Measurements from ENCODE around the gene KCNQ1. TPM values are rescaled to one million over a fixed set of nuclear protein-coding genes. Genes with fewer than 3 reads are reported as not detected.

The KCNQ1 gene
- total RNA-seq, 2 experiments from 2014 or later, result 8.7 to 9.5 TPM

DNA sequence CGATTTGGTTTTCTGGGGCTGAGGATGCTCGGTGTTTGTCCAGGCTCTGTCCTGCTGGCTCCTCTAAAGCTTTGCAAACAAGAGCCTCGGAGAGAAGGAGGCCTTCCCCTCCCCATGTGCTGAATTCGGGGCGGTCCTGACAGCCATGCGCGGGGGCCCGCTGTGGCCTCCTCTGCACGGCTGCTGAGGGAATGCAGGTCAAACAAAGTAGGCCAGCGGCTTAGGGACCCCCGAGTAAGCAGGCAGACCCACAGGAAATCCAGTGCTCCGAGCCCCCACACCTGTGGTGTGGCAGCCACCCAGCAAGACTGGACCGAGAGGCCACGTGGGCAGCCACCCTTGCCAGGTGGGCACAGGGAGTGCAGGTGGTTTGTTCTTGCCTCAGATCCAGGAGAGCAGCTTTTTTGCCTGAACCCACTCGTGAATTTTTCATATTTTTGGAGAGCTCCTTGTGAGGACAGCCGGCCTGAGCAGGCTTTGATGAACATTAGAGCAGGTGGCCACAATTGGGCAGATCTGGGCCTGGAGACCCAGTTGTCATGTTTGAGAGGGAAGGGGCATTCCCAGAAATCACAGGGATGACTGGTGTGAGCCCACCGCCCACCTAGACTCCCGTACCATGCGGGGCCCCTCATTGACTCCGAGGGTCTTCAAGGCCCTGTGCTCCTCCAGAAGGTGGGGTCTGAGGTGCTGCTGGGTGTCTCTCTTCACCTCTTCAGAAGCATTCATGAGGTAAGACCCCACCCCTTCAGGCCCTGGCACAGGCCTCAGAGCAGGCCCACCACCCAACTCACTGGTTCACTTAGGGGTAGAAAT, 298.0 kb downstream of the KCNQ1 start:
- Mint-ChIP-seq H3K4me3 (no peak overlapping the region), H3K27ac (no peak overlapping the region), H3K9me3 (no peaks in the 10 kb centered on the region), H3K36me3 (ENCODE audit: low read depth) (no peaks in the 10 kb centered on the region), H3K4me1 (ENCODE audit: low read depth) (no peaks in the 10 kb centered on the region), H3K27me3 (no peaks in the 10 kb centered on the region)
- intact Hi-C loops (cut with micrococcal nuclease), result no loop called here
- ChIA-PET CTCF (no interaction called here), POLR2A (no interaction called here)
- ATAC-seq (no peak), DNase-seq (no peak)
- TF ChIP-seq, protein P1, sequence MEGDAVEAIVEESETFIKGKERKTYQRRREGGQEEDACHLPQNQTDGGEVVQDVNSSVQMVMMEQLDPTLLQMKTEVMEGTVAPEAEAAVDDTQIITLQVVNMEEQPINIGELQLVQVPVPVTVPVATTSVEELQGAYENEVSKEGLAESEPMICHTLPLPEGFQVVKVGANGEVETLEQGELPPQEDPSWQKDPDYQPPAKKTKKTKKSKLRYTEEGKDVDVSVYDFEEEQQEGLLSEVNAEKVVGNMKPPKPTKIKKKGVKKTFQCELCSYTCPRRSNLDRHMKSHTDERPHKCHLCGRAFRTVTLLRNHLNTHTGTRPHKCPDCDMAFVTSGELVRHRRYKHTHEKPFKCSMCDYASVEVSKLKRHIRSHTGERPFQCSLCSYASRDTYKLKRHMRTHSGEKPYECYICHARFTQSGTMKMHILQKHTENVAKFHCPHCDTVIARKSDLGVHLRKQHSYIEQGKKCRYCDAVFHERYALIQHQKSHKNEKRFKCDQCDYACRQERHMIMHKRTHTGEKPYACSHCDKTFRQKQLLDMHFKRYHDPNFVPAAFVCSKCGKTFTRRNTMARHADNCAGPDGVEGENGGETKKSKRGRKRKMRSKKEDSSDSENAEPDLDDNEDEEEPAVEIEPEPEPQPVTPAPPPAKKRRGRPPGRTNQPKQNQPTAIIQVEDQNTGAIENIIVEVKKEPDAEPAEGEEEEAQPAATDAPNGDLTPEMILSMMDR (IDR thresholded peaks at IDR 0.05), result no peak

DNA sequence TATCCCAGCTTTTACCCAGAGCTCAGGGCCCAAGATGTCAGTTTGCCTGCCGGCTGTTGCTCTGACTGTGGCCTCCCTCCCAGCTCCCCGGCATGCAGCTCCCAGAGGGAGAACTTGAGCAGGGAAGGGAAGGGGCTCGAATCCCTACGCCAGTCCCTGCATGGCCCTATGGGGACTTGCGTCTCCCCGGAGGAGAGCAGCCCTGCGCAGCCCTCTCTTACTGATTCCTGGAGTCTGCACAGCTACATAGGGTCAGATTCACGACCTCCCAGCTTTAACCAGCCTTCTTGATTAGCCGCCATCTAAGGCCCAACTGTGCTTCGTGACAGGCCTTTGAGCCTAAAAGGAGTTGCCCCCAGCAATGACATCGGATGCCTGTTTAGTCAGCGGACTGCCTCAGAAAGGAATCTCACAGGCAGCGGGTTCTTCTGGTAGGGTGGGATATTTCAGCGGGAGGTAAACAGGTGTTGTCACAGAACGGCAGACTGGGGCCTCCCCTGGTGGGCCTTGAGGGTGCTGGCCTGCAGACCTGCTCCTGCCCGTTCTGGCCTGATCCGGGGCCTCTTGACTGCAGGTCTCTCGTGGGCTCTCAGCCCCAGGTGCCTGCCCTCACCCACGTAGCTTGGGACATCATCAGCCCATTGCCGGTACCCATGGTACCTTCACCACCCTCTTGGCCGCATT, 298.8 kb downstream of the KCNQ1 start:
- Mint-ChIP-seq H3K36me3 (ENCODE audit: low read depth) (no peaks in the 10 kb centered on the region), H3K27me3 (no peaks in the 10 kb centered on the region), H3K4me3 (no peak overlapping the region), H3K9me3 (no peaks in the 10 kb centered on the region), H3K4me1 (ENCODE audit: low read depth) (no peaks in the 10 kb centered on the region), H3K27ac (no peak overlapping the region)
- CTCF ChIA-PET, result no interaction called here
- POLR2A ChIA-PET, result no interaction called here
- ATAC-seq (no peak), DNase-seq (no peak)
- TF ChIP-seq, protein P1 (IDR thresholded peaks at IDR 0.05), result no peak
- intact Hi-C loops (cut with micrococcal nuclease), result no loop called here

DNA sequence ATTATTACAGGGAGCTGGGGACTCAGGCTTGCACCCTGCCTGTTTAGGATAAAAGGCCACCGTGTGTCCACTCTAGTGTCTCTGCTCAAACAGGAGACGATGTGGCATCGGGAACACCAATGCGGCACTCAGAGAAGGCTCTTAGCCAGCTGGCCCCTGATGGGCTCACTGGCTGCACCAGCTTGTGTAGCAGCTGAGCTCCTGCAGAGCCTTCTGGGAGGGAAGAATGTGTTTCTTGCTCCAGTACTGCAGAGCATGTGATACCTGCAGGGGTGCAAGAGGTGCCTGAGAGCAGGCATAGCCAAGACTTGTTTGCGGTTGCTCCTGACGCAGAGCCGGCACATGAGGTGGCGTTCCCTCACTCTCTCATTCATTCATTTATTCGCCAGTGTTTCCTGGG, 299.4 kb downstream of the KCNQ1 start:
- H3K4me3 Mint-ChIP-seq, result no peak overlapping the region
- ChIA-PET POLR2A (no interaction called here), CTCF (no interaction called here)
- no peaks in the 10 kb centered on the region for H3K27me3 Mint-ChIP-seq
- H3K27ac Mint-ChIP-seq, result no peak overlapping the region
- DNase-seq, result no peak
- no peaks in the 10 kb centered on the region for H3K9me3 Mint-ChIP-seq
- no peaks in the 10 kb centered on the region for H3K4me1 Mint-ChIP-seq (ENCODE audit: low read depth)
- TF ChIP-seq, protein P1 (IDR thresholded peaks at IDR 0.05), result no peak
- intact Hi-C loops (cut with micrococcal nuclease), result no loop called here
- no peak for ATAC-seq
- H3K36me3 Mint-ChIP-seq (ENCODE audit: low read depth), result no peaks in the 10 kb centered on the region

DNA sequence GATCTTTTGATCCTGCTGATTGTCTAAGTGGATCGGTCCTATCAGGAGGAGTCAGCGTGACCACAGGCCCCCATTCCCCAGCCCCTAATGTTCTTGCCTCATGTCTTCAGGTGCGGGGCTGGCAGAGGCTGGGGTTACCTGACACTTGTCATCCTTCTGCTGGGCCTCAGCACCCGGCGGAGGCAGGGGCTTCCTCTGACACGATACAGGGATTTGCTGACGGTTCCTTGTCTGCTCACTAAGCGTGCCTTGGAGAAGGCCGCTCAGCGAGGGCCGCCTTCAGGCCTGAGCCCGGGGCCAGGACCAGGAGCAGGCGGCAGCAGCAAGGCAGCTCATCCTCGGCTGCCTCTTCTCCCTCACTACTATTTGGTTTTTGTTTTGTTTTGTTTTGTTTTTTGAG, 300.7 kb downstream of the KCNQ1 start:
- DNase-seq (no peak), ATAC-seq (no peak)
- TF ChIP-seq, protein P1 (IDR thresholded peaks at IDR 0.05), result no peak
- Mint-ChIP-seq H3K9me3 (no peaks in the 10 kb centered on the region), H3K4me3 (no peak overlapping the region), H3K27me3 (no peaks in the 10 kb centered on the region), H3K27ac (no peak overlapping the region), H3K36me3 (ENCODE audit: low read depth) (no peaks in the 10 kb centered on the region), H3K4me1 (ENCODE audit: low read depth) (no peaks in the 10 kb centered on the region)
- CTCF ChIA-PET, result no interaction called here
- POLR2A ChIA-PET, result no interaction called here
- intact Hi-C loops (cut with micrococcal nuclease), result no loop called here

Data from activated CD8-positive, alpha-beta T cell treated with anti-CD3 and anti-CD28 coated beads for 36 hours (primary cell).